OCI-LY1 (cell line): ENCODE measurements around the gene IRX6.

ENCODE experiments used
- EZH2 ChIP-seq: fragments of 200-600 bp; sonication (generic), shearing (Covaris generic); IDR thresholded peaks from 2 replicates; pipeline ENCODE4 v1.8.0; 2017; ENCODE audit warnings: borderline replicate concordance, mixed run types, mild to moderate bottlenecking, antibody characterized with exemption, low read length, moderate library complexity, mixed read lengths
- TF ChIP-seq, protein P1 (sequence below): fragments of 200-600 bp; sonication (generic), shearing (Covaris generic); IDR thresholded peaks from 2 replicates; pipeline ENCODE4 v1.5.1; 2017; ENCODE audit warnings: mild to moderate bottlenecking, antibody characterized with exemption, low read length, moderate library complexity, mixed read lengths

- TF ChIP-seq, protein P1, sequence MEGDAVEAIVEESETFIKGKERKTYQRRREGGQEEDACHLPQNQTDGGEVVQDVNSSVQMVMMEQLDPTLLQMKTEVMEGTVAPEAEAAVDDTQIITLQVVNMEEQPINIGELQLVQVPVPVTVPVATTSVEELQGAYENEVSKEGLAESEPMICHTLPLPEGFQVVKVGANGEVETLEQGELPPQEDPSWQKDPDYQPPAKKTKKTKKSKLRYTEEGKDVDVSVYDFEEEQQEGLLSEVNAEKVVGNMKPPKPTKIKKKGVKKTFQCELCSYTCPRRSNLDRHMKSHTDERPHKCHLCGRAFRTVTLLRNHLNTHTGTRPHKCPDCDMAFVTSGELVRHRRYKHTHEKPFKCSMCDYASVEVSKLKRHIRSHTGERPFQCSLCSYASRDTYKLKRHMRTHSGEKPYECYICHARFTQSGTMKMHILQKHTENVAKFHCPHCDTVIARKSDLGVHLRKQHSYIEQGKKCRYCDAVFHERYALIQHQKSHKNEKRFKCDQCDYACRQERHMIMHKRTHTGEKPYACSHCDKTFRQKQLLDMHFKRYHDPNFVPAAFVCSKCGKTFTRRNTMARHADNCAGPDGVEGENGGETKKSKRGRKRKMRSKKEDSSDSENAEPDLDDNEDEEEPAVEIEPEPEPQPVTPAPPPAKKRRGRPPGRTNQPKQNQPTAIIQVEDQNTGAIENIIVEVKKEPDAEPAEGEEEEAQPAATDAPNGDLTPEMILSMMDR: no peak
- no peak for TF ChIP-seq EZH2
Observed at GRCh38 chr16:55275869-55276268, 48.1 kb upstream of the IRX6 start.
